T follicular helper cell (primary cell): Measurements from ENCODE around the gene CCDC18.
"Not testable (repeated sequence)": the region's sequence is repeated elsewhere in the genome, so short reads cannot be mapped to it uniquely, and the experiment has no call there.

Experiments used
- DNase-seq: peaks from one replicate; pipeline ENCODE4 v3.0.0-alpha.2; 2020; ENCODE audit warnings: low read depth

The CCDC18 gene

GRCh38 chr1:93237021-93237420, 56.5 kb downstream of the CCDC18 start:
- no peak for DNase-seq

GRCh38 chr1:93238425-93238824, 57.9 kb downstream of the CCDC18 start:
- DNase-seq, result no peak

- no peak for DNase-seq
These were observed 59.3 kb downstream of the CCDC18 start for GRCh38 chr1:93239863-93240262.

DNA sequence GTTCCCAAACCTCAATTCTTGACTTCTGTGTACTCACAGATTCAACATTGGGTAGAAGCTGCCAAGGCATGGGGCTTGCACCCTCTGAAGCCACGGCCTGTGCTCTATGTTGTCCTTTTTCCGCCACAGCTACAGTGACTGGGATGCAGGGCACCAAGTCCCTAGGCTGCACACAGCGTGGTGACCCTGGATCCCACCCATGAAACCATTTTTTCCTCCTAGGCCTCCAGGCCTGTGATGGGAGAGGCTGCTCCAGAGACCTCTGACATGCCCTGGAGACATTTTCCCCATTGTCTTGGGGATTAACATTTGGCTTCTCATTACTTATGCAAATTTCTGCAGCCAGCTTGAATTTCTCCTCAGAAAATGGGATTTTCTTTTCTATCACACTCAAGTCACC, 62.7 kb downstream of the CCDC18 start:
- DNase-seq, result not testable (repeated sequence)

DNA sequence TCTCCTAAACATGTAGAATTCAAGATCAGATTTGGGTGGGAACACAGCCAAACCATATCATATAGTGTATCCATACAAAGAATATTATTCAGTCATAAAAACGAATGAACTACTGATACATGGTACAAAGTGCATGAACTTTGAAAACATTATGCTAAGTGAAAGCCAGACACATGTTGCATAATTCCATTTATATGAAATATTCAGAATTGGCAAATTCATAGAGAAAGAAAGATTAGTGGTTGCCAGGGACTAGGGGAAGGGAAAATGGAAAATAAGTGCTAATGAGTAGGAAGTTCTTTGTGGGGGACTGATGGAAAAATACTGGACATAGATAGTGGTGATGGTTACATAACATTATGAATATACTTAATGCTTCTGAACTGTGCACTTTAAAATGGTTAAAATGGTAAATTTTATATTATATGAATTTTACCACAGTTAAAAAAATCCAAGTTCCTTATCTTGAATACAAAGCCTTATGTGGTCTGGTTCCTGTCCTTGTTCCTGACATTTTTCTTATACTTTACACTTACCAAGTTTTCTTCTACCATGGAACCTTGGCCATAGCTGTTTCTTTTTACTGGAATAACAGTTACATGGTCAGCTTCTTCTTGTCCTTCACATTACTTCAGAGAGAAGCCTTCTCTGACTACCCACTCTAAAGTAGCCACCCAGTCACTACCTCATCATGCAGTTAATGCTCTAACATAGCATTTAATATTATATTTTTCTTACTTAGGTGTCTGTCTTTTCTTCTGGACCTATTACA, 64.0 kb downstream of the CCDC18 start:
- DNase-seq, result no peak

- DNase-seq, result no peak
These were observed 71.4 kb downstream of the CCDC18 start for GRCh38 chr1:93251966-93252365.

GRCh38 chr1:93252598-93252997, 72.1 kb downstream of the CCDC18 start:
- DNase-seq, result no peak

GRCh38 chr1:93253516-93253915, 73.0 kb downstream of the CCDC18 start:
- no peak for DNase-seq

GRCh38 chr1:93255222-93256079, 74.9 kb downstream of the CCDC18 start:
- no peak for DNase-seq

DNA sequence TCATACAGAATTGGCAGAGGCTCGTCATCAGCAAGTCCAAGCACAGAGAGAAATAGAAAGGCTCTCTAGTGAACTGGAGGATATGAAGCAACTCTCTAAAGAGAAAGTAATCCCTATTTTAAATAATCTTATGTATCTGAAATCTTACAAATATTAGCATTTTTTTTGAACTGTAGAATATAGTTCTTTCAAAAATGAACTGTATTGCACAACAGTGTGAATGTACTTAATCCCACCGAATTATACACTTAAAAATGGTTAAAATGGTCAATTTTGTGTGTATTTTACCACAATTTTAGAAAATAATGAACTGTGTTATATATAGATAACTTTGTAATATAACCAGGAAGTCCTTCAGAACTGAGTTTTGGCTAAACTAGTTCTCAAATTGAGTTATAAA, 75.9 kb downstream of the CCDC18 start:
- no peak for DNase-seq

DNA sequence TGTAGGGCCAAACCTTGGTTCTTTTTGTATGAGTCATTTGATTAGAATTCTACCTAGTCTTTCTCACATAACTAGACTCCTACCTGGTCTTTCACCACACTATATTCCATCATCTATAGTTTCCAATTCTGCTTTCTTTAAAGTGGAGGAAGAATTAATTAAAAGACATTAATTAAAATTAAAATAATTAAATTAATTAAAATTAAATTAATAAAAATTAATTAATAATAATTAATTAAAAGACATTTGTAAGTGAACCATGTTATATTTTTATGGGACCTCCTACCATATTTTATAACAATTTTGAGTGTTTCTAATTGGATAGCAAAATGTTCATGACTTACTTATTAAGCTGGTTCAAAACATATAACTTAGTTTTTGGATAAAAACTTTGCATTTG, 77.4 kb downstream of the CCDC18 start:
- DNase-seq, result no peak

DNA sequence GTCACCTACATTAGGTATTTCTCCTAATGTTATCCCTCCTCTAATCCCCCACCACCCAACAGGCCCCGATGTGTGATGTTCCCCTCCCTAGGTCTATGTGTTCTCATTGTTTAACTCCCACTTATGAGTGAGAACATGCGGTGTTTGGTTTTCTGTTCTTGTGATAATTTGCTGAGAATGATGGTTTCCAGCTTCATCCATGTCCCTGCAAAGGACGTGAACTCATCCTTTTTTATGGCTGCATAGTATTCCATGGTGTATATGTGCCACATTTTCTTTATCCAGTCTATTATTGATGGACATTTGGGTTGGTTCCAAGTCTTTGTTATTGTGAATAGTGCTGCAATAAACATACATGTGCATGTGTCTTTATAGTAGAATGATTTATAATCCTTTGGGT, 80.2 kb downstream of the CCDC18 start:
- not testable (repeated sequence) for DNase-seq

DNA sequence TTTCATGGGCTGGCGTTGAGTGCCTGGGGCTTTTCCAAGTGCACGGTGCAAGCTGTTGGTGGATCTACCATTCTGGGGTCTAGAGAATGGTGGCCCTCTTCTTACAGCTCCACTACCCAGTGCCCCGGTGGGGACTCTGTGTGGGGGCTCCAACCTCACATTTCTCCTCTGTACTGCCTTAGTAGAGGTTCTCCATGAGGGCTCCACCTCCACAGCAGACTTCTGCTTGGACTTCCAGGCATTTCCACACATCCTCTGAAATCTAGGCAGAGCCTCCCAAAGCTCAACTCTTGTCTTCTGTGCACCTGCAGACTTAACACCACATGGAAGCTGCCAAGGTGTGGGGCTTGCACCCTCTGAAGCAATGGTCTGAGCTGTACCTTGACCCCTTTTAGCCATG, 82.1 kb downstream of the CCDC18 start:
- DNase-seq, result no peak

DNA sequence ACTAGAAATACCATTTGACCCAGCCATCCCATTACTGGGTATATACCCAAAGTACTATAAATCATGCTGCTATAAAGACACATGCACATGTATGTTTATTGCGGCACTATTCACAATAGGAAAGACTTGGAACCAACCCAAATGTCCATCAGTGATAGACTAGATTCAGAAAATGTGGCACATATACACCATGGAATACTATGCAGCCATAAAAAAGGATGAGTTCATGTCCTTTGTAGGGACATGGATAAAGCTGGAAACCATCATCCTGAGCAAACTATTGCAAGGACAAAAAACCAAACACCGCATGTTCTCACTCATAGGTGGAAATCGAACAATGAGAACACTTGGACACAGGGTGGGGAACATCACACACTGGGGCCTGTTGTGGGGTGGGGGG, 88.4 kb downstream of the CCDC18 start:
- DNase-seq, result not testable (repeated sequence)

- not testable (repeated sequence) for DNase-seq
These were observed 94.7 kb downstream of the CCDC18 start for GRCh38 chr1:93275262-93275633.

- no peak for DNase-seq
These were observed 95.2 kb downstream of the CCDC18 start for GRCh38 chr1:93275634-93276295.

- not testable (repeated sequence) for DNase-seq
These were observed 97.0 kb downstream of the CCDC18 start for GRCh38 chr1:93277530-93277929.

- DNase-seq, result no peak
These were observed 103.0 kb downstream of the CCDC18 start for GRCh38 chr1:93283496-93283895.

- DNase-seq, result no peak
These were observed 108.0 kb downstream of the CCDC18 start for GRCh38 chr1:93288558-93288957.

- no peak for DNase-seq
These were observed 116.1 kb downstream of the CCDC18 start for GRCh38 chr1:93296555-93297154.

DNA sequence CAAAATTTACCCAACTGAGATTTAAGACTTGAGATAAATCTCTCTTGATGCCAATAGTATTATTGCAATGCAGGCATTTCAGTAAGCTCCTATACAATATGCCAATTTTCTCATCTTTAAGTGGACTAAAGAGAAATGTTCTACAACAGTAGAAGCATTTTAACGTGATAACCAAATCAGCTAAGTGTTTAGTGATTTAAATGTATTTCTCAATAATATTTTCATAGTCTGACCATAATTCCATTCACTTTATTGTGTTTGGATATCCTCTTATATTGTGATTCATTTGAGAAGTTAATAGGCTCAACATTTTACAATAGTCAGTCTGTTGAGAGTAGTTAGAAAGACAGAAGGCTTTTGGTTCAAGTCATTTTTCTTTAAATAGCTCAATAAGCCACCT, 120.6 kb downstream of the CCDC18 start:
- DNase-seq, result no peak

GRCh38 chr1:93302078-93302477, 121.6 kb downstream of the CCDC18 start:
- no peak for DNase-seq
